KBM-7 (cell line): ENCODE measurements around the gene SLC7A5.

Experiments used
- DNase-seq: peaks from one replicate; pipeline ENCODE4 v3.0.0-alpha.2; 2015
- in situ Hi-C: fragments of 300-500 bp; cut with MboI; formaldehyde crosslinking; loops from 2 replicates; pipeline ENCODE4 v1.14.3; 2020; ENCODE audit warnings: low sequenced_read_pairs, low pct_unique_long_range_greater_than_20kb, mixed read lengths

The SLC7A5 gene

GRCh38 chr16:87784812-87785211 lies 84.5 kb downstream of the SLC7A5 start:
- in situ Hi-C loops: no loop called here
- no peak for DNase-seq

- DNase-seq: no peak
- in situ Hi-C loops: no loop called here
Measured at GRCh38 chr16:87782033-87782432, 87.3 kb downstream of the SLC7A5 start.

GRCh38 chr16:87780385-87780989 lies 88.8 kb downstream of the SLC7A5 start:
- peak; percentile 99 for DNase-seq
- in situ Hi-C loops: no loop called here
